Left ventricle myocardium inferior (tissue), 1 donor: ENCODE data around the gene KCNT1. TPM values are rescaled to one million over a fixed set of nuclear protein-coding genes. Genes with fewer than 3 reads are reported as not detected.

Experiments used
- DNase-seq: peaks from one replicate; pipeline ENCODE4 v3.0.0-alpha.2; 2020
- H3K27ac ChIP-seq: fragments of 200-600 bp; replicated peaks from 2 replicates; pipeline ENCODE4 v1.8.0; 2021
- H3K27me3 ChIP-seq: fragments of 200-600 bp; 2 replicates; pipeline ENCODE4 v1.8.0; 2021; ENCODE audit warnings: low read depth
- H3K36me3 ChIP-seq: fragments of 200-600 bp; 2 replicates; pipeline ENCODE4 v1.8.0; 2021
- H3K4me1 ChIP-seq: fragments of 200-600 bp; 2 replicates; pipeline ENCODE4 v1.8.0; 2021
- H3K4me3 ChIP-seq: fragments of 200-600 bp; 2 replicates; pipeline ENCODE4 v1.8.0; 2021; ENCODE audit warnings: mild to moderate bottlenecking, moderate library complexity
- H3K9me3 ChIP-seq: fragments of 200-600 bp; replicated peaks from 2 replicates; pipeline ENCODE4 v1.8.0; 2021
- CTCF ChIP-seq: fragments of 200-600 bp; IDR thresholded peaks from 2 replicates; pipeline ENCODE4 v1.8.0; 2021; ENCODE audit warnings: antibody characterized with exemption, mild to moderate bottlenecking, borderline replicate concordance
- intact Hi-C: fragments of 100-400 bp; cut with micrococcal nuclease; formaldehyde crosslinking; loops from one replicate; pipeline ENCODE4 v1.11.0; 2022
- total RNA-seq: library from RNA; stranded (reverse); fragmentation: NEBNext Ultra II Directional; extraction: Animal tissue kit (Norgen Biotek cat#: 25700); gene quantifications from one replicate; pipeline ENCODE4 v1.2.1, GENCODE V29; 2021
- donor health status: DM: no; HTN: yes; CAD: no; lungs with severe emphysema.

KCNT1 gene
- total RNA-seq, 1 donor from 2014 or later = 3.3 TPM

GRCh38 chr9:135692410-135692809 is 9.6 kb upstream of the KCNT1 start:
- Histone ChIP-seq H3K4me1 (no peaks in the 10 kb centered on the region), H3K36me3 (no peaks in the 10 kb centered on the region), H3K27ac (no peak overlapping the region), H3K27me3 (peaks cover 84% of the 10 kb centered on the region), H3K4me3 (no peak overlapping the region), H3K9me3 (no peaks in the 10 kb centered on the region)
- DNase-seq = no peak
- intact Hi-C loops = no loop called here
- no peak for TF ChIP-seq CTCF

GRCh38 chr9:135693265-135693664 is 8.7 kb upstream of the KCNT1 start:
- DNase-seq = no peak
- intact Hi-C loops = no loop called here

GRCh38 chr9:135693771-135694170 is 8.2 kb upstream of the KCNT1 start:
- no peak for TF ChIP-seq CTCF
- intact Hi-C loops = no loop called here
- no peak overlapping the region for H3K4me3 ChIP-seq
- no peak for DNase-seq
- no peaks in the 10 kb centered on the region for H3K9me3 ChIP-seq
- no peak overlapping the region for H3K27ac ChIP-seq
- H3K4me1 ChIP-seq = no peaks in the 10 kb centered on the region
- H3K36me3 ChIP-seq = no peaks in the 10 kb centered on the region
- peaks cover 73% of the 10 kb centered on the region for H3K27me3 ChIP-seq

More at GRCh38 chr9:135693265-135693664, 8.7 kb upstream of the KCNT1 start:
- no peaks in the 10 kb centered on the region for H3K36me3 ChIP-seq
- peaks cover 75% of the 10 kb centered on the region for H3K27me3 ChIP-seq
- H3K4me1 ChIP-seq = no peaks in the 10 kb centered on the region
- no peaks in the 10 kb centered on the region for H3K9me3 ChIP-seq
- H3K27ac ChIP-seq = no peak overlapping the region
- H3K4me3 ChIP-seq = no peak overlapping the region
- TF ChIP-seq CTCF = no peak

- intact Hi-C loops = no loop called here
- TF ChIP-seq CTCF = no peak
Observed at GRCh38 chr9:135694414-135694813, 7.6 kb upstream of the KCNT1 start.

GRCh38 chr9:135695036-135695435 is 6.9 kb upstream of the KCNT1 start:
- H3K4me1 ChIP-seq = no peaks in the 10 kb centered on the region
- intact Hi-C loops = no loop called here
- H3K36me3 ChIP-seq = no peaks in the 10 kb centered on the region
- H3K9me3 ChIP-seq = no peaks in the 10 kb centered on the region
- peaks cover 70% of the 10 kb centered on the region for H3K27me3 ChIP-seq
- no peak overlapping the region for H3K4me3 ChIP-seq
- DNase-seq = no peak
- TF ChIP-seq CTCF = no peak
- H3K27ac ChIP-seq = no peak overlapping the region

More at GRCh38 chr9:135694414-135694813, 7.6 kb upstream of the KCNT1 start:
- Histone ChIP-seq H3K4me3 (no peak overlapping the region), H3K27ac (no peak overlapping the region), H3K27me3 (peaks cover 69% of the 10 kb centered on the region), H3K9me3 (no peaks in the 10 kb centered on the region), H3K36me3 (no peaks in the 10 kb centered on the region), H3K4me1 (no peaks in the 10 kb centered on the region)
- DNase-seq = no peak

GRCh38 chr9:135695642-135696041 is 6.3 kb upstream of the KCNT1 start:
- Histone ChIP-seq H3K27me3 (peaks cover 72% of the 10 kb centered on the region), H3K27ac (no peak overlapping the region), H3K4me3 (no peak overlapping the region)

More at GRCh38 chr9:135695642-135696041, 6.3 kb upstream of the KCNT1 start:
- intact Hi-C loops = no loop called here
- Histone ChIP-seq H3K4me1 (no peaks in the 10 kb centered on the region), H3K9me3 (no peaks in the 10 kb centered on the region), H3K36me3 (no peaks in the 10 kb centered on the region)
- TF ChIP-seq CTCF = no peak
- no peak for DNase-seq
